ENCODE results near the gene DLG2.

DLG2 gene

DNA sequence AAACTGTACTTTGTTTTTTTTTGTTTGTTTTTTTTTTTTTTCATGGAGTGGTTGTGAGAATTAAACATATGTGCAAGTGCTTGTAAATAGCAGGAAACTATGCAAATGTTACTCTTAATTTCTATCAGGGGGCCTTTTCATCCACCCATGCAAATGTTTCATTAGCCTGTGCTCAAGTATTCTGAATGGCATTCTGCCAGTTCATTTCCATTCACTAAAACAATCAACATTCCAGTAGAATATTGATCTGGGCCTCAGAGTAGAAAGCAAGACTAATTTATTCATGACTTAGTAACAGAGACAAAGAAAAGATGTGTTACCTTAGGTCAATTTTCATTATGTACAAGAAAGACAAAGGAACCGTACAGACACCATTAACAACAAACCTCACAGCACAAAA is 971.4 kb downstream of the DLG2 start:
- no peak for DNase-seq (ENCODE audit: low read depth)

- DNase-seq (ENCODE audit: low read depth): no peak
Measured at GRCh38 chr11:84648471-84648870, 978.7 kb downstream of the DLG2 start.

- no peak for DNase-seq (ENCODE audit: low read depth)
Measured at GRCh38 chr11:84645988-84646694, 981.0 kb downstream of the DLG2 start.

DNA sequence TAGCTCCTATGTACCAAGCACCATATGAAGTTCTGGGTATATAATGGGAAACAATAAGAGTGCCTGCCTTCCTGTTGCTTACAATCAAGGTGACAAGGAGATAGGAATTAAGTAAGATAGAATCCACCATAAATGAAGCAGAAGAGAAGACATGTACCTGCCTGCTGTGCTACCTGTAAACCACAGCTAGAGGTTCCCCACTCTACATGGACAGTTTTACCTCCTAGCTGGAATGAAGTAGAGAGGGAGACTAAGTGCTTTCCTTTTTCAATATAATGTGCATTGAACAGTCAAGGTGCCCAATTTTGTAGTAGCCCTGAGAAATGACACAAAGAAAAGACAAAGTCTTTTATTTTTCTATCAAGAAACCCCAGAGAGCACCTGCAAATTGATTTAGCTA is 984.6 kb downstream of the DLG2 start:
- DNase-seq (ENCODE audit: low read depth): no peak

- DNase-seq (ENCODE audit: low read depth): no peak
Measured at GRCh38 chr11:84634309-84634708, 992.8 kb downstream of the DLG2 start.

DNA sequence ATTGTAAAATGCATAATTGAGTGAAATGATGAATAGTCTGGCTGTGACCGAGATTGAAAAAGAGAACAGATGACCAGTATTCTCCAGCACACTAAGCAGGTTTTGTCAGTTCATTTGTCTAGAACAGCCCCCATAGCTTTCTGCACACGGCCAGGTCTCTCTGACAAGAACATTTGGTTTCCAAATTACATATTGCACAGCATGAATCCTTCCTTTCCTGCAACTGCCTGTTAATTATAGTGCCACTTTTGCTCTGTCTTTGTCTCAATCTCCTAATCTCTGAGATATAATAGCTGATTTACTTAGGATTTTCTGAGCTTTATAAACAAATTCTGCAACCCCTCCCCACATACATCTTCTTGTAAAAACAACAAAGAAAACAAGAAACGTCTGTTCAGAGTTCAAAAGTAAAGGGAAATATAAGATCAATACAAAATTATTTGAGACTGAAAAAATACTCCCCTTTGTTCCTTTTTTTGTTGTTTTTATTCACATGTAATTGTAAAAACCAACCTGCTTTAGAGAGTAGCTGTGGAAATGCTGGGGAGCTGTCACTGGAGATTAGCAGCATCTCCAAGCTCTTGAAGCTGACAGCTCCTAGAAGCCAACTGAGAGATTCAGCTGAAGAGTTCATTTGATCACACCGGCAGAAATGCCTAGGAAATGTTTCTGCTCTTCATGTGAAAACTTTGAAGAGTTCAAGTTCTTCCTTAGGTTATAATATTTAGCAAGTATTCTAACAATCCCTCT is 998.1 kb downstream of the DLG2 start:
- DNase-seq (ENCODE audit: low read depth): no peak

DNA sequence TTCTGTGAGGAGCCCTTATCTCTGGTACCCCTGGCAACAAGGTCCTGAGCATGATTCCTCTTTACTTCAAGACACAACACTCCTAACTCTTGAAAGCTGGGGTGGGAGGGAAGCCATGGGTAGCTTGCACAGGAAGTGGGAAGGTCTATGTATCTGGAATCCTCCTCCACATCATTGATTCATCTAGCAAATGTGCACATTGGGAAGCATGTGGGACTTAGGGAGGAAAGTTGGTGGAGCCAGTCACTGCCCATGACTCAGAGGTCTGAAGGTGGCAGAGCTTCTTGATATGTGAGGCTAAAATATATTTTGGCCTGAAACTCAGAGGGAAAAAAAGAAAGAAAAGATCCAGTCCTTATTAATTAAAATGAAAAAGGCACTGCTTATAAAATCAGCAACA is 1000.9 kb downstream of the DLG2 start:
- DNase-seq (ENCODE audit: low read depth): no peak

GRCh38 chr11:84612645-84613044 is 1014.5 kb downstream of the DLG2 start:
- DNase-seq (ENCODE audit: low read depth): no peak

DNA sequence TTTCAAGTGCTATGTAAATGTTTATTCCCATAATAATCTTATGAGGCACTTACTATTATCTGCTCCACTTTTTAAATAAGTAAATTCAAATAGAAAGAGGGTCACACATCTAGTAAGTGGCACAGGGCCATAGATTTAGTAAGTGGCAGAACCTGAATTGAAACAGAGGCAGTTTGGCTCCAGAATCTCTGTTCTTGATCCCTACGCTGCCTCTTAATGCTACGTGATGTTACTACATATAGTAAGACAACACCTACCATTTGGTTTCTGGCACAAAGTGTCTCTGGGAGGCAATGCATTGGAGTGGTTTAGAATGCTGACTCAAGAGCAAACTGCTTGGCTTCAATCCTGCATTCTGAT is 1018.3 kb downstream of the DLG2 start:
- no peak for DNase-seq (ENCODE audit: low read depth)

DNA sequence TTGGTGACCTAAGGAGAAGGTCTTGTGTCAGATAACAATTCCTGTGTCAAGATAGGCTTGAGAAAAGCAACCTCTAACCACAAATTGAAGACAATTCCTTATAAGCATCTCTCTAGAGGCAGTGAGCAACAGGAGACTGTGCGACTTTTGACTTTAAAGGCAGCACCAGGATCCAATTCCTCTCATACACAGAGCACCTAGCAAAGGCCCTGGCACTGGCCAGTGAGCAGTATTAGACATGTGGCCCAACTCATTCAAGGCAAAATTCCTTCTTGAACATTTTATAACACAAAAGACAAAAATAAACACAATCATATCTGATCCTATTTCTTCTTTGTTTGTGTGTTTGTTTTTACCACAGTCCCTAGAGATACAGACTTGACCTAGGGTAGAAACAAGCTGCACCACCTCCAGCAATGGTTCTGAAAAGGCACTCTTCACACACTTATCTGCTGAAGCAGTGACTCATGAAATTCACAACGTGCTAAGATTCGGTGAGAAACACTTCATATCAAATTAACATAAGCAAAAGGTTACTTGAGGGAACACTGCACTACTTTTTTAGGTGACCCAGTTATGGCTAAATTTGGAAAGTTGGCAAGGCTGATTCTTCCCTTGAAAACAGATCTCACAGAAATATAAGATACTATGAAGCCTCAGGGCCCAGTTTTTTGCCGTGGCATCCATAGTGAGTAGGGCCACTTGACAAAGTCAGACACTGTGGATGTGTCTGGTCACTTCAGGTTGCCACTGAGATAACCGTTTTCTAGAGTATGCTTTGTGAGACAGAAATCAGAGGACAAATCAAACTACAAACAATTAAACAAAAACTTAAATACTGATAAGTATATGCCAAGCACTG is 1018.9 kb downstream of the DLG2 start:
- DNase-seq (ENCODE audit: low read depth): no peak

GRCh38 chr11:84594602-84595001 is 1032.5 kb downstream of the DLG2 start:
- no peak for DNase-seq (ENCODE audit: low read depth)

- no peak for DNase-seq (ENCODE audit: low read depth)
Measured at GRCh38 chr11:84590106-84590505, 1037.0 kb downstream of the DLG2 start.

DNA sequence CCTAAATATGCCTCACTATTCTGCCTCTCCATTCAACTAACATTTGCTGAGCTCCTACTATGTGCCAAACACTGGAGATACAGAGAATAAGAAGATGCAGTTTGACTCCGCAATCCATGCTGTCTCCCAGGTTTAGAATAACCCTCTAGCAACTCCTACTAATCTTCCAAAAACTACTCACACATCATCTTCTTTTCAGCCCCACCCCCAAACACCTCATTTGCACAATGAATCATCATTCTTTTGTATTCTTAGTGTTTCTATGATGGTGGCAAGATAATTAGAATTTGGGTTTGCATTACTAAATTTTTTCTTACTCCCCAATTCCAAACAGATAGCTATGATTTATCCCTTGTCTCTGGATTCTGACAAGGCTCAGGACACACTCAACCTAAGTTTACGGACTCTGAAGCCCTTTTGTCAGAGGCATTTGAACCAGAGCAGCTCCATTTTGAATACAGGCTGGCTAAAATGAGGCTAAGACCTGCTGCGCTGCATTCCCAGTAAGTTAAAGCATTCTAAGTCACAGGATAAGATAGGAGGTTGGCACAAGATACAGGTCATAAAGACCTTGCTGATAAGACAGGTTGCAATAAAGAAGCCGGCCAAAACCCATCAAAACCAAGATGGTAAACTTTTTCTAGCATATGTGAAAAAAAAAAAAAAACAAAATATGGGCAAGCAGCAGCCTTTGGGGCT is 1038.9 kb downstream of the DLG2 start:
- no peak for DNase-seq (ENCODE audit: low read depth)

- DNase-seq (ENCODE audit: low read depth): no peak
Measured at GRCh38 chr11:84583106-84583505, 1044.0 kb downstream of the DLG2 start.

DNA sequence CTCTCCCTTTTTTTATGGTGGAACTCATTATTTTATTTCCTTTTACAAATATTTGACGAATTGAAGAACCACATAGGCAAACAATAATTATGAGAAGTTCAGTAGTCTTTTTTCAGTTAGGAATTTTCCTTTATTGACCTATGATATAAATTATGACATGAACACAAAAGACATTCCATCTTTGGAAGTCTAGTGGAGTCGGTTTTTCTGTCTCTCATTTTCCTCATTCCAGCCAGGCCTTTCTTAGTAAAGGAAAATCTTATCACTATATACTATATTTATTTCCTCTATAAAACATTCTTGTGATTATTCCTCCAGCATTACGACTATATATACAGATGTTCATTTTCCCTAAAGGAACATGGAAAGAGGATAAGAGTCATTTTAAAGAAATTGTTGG is 1046.1 kb downstream of the DLG2 start:
- DNase-seq (ENCODE audit: low read depth): no peak

DNA sequence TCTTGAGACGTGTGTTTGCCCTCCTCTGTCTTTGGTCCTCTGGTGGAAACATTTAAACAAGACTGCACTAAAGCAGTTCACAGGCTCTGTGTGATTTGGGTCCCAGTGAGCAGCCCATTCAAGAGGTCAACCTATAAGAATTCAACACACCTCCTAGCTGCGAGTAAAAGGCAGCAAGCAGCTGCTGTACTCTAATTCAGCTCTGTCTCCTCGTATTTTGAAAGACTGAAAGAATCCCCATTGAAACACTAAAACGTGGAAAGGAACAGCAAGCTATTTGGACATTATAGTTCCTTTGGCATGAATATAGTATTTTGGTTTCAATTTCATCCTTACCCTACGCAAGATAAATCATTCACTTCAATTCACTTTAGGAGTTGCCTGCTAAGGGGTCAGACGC is 1046.7 kb downstream of the DLG2 start:
- no peak for DNase-seq (ENCODE audit: low read depth)

DNA sequence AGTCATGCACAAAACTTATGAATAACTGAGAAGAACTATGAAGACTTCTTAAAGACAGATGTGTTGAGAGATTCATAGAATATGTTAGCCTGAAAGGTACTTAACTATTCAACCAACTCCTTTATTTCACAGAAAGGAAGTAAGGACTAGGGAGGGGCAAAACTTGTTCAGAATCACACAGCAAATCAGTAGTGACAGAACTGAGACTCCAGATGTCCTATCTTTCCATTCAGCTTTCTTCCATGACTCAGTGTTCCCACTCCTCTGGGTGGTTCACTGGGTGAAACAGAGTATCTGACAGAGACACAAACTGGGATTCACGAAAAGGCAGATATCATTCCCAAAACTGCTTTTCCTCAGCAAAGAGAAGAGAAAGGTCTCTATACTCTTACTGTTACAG is 1053.3 kb downstream of the DLG2 start:
- no peak for DNase-seq (ENCODE audit: low read depth)

- no peak for DNase-seq (ENCODE audit: low read depth)
Measured at GRCh38 chr11:84566671-84567070, 1060.5 kb downstream of the DLG2 start.

GRCh38 chr11:84564867-84565184 is 1062.3 kb downstream of the DLG2 start:
- no peak for DNase-seq (ENCODE audit: low read depth)

GRCh38 chr11:84564180-84564866 is 1062.8 kb downstream of the DLG2 start:
- DNase-seq (ENCODE audit: low read depth): no peak

- DNase-seq (ENCODE audit: low read depth): no peak
Measured at GRCh38 chr11:84563356-84563755, 1063.8 kb downstream of the DLG2 start.

DNA sequence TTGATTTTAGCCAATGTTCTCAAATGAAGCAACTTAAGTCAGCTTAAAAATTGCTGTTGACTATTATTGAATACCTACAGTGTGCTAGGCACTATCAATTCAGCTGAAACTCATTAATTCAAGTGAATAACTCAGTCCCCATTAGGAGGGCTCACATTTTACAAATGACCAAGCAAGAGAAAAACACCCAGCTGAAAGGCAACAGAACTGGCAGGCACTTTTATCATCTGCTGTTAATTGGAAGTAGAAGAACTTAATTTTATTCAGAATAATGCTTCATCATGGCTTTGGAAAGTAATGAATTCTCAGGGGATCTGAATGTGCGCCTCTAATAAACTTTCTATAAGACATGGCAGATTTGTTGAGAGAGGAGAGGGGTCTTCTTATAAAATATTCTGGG is 1066.9 kb downstream of the DLG2 start:
- no peak for DNase-seq (ENCODE audit: low read depth)

Data from stimulated activated CD4-positive, alpha-beta T cell treated with anti-CD3 and anti-CD28 coated beads, Interleukin-2, amount 100 ng/mL, for 4 hours (primary cell).